H9 (cell line): ENCODE results near the gene ATP6V1B1. TPM values are rescaled to one million over a fixed set of nuclear protein-coding genes. Genes with fewer than 3 reads are reported as not detected.
A peak's percentile ranks its signal among the peaks of the same experiment; 100 is the strongest.

Experiments
- DNase-seq: peaks from one replicate; pipeline ENCODE4 v3.0.0-alpha.2; 2017
- H2AFZ ChIP-seq: one replicate; pipeline ENCODE4 v1.6.1; 2013; ENCODE audit warnings: mild to moderate bottlenecking, low read length, control low read depth, moderate library complexity
- H2AK5ac ChIP-seq: 2 replicates; pipeline ENCODE4 v1.6.1; 2013; ENCODE audit warnings: low read length, control low read depth, mixed read lengths; ENCODE audit not compliant: insufficient read length
- H2BK120ac ChIP-seq: one replicate; pipeline ENCODE4 v1.6.1; 2013; ENCODE audit warnings: low read depth, mild to moderate bottlenecking, low read length, control low read depth, inconsistent platforms; ENCODE audit not compliant: poor library complexity, severe bottlenecking
- H2BK12ac ChIP-seq: 2 replicates; pipeline ENCODE4 v1.6.1; 2013; ENCODE audit warnings: low read length, control low read depth, mixed read lengths, low read depth; ENCODE audit not compliant: insufficient read length
- H2BK15ac ChIP-seq: 2 replicates; pipeline ENCODE4 v1.6.1; 2013; ENCODE audit warnings: low read depth, low read length, control low read depth
- H2BK20ac ChIP-seq: one replicate; pipeline ENCODE4 v1.6.1; 2013; ENCODE audit warnings: low read depth, mild to moderate bottlenecking, low read length, control low read depth, inconsistent platforms; ENCODE audit not compliant: poor library complexity, severe bottlenecking
- H2BK5ac ChIP-seq: 2 replicates; pipeline ENCODE4 v1.6.1; 2013; ENCODE audit warnings: low read length, control low read depth, mixed read lengths; ENCODE audit not compliant: insufficient read length
- H3K14ac ChIP-seq: 2 replicates; pipeline ENCODE4 v1.6.1; 2013; ENCODE audit warnings: low read length, control low read depth; ENCODE audit not compliant: insufficient read depth
- H3K18ac ChIP-seq: 2 replicates; pipeline ENCODE4 v1.6.1; 2013; ENCODE audit warnings: low read depth, mild to moderate bottlenecking, mixed read lengths, low read length, control low read depth; ENCODE audit not compliant: insufficient read length
- H3K23ac ChIP-seq: 2 replicates; pipeline ENCODE4 v1.6.1; 2013; ENCODE audit warnings: low read length, control low read depth, mixed read lengths, low read depth; ENCODE audit not compliant: insufficient read length
- H3K23me2 ChIP-seq: 2 replicates; pipeline ENCODE4 v1.6.1; 2013; ENCODE audit warnings: low read depth, mild to moderate bottlenecking, mixed read lengths, low read length, control low read depth; ENCODE audit not compliant: insufficient read length, poor library complexity, severe bottlenecking
- H3K27ac ChIP-seq: 2 replicates; pipeline ENCODE4 v1.5.1; 2013; ENCODE audit warnings: low read length, control low read depth, mixed read lengths, low read depth; ENCODE audit not compliant: insufficient read length
- H3K27me3 ChIP-seq: 2 replicates; pipeline ENCODE4 v1.6.1; 2013; ENCODE audit warnings: low read length, control low read depth, inconsistent platforms; ENCODE audit not compliant: insufficient read depth
- H3K4ac ChIP-seq: 2 replicates; pipeline ENCODE4 v1.6.1; 2013; ENCODE audit warnings: low read depth, mild to moderate bottlenecking, control low read depth, inconsistent platforms, low read length, moderate library complexity
- H3K4me1 ChIP-seq: 2 replicates; pipeline ENCODE4 v1.6.1; 2013; ENCODE audit warnings: low read length, control low read depth, inconsistent platforms; ENCODE audit not compliant: insufficient read depth
- H3K4me2 ChIP-seq: 2 replicates; pipeline ENCODE4 v1.6.1; 2013; ENCODE audit warnings: low read length, control low read depth, mixed read lengths; ENCODE audit not compliant: insufficient read length, insufficient read depth
- H3K56ac ChIP-seq: 2 replicates; pipeline ENCODE4 v1.6.1; 2013; ENCODE audit warnings: low read depth, mild to moderate bottlenecking, mixed read lengths, low read length, control low read depth; ENCODE audit not compliant: insufficient read length
- H3K79me1 ChIP-seq: 2 replicates; pipeline ENCODE4 v1.6.1; 2013; ENCODE audit warnings: low read depth, mild to moderate bottlenecking, moderate library complexity, low read length, control low read depth, inconsistent platforms; ENCODE audit not compliant: insufficient read depth, poor library complexity, severe bottlenecking
- H3K79me2 ChIP-seq: 2 replicates; pipeline ENCODE4 v1.6.1; 2013; ENCODE audit warnings: low read length, control low read depth, inconsistent platforms; ENCODE audit not compliant: insufficient read depth
- H3K9ac ChIP-seq: 2 replicates; pipeline ENCODE4 v1.6.1; 2013; ENCODE audit warnings: low read length, control low read depth, mixed read lengths; ENCODE audit not compliant: insufficient read length; ENCODE audit errors: extremely low read depth
- H3K9me3 ChIP-seq: one replicate; pipeline ENCODE4 v1.6.1; 2013; ENCODE audit warnings: low read depth, low read length, inconsistent platforms; ENCODE audit not compliant: control insufficient read depth
- H3T11ph ChIP-seq: one replicate; pipeline ENCODE4 v1.6.1; 2013; ENCODE audit warnings: mild to moderate bottlenecking, low read length, control low read depth, inconsistent platforms
- H4K20me1 ChIP-seq: one replicate; pipeline ENCODE4 v1.6.1; 2013; ENCODE audit not compliant: control insufficient read depth, insufficient read length, insufficient read depth
- H4K5ac ChIP-seq: 2 replicates; pipeline ENCODE4 v1.6.1; 2013; ENCODE audit warnings: low read depth, mild to moderate bottlenecking, mixed read lengths, low read length, control low read depth; ENCODE audit not compliant: insufficient read length
- H4K8ac ChIP-seq: replicated peaks from 2 replicates; pipeline ENCODE4 v1.6.1; 2013; ENCODE audit warnings: low read length, control low read depth, mixed read lengths, low read depth; ENCODE audit not compliant: insufficient read length
- H4K91ac ChIP-seq: 2 replicates; pipeline ENCODE4 v1.6.1; 2013; ENCODE audit warnings: low read depth, mild to moderate bottlenecking, moderate library complexity, mixed read lengths, low read length, control low read depth; ENCODE audit not compliant: insufficient read length
- H3K27ac Mint-ChIP-seq, 3 experiments: 2 replicates in 2 of 3; 3 replicates in 1 of 3; pipeline ENCODE4 v1.8.0; 2020 to 2021; ENCODE audit warnings: mixed read lengths in 3 of 3, mild to moderate bottlenecking in 1 of 3, moderate library complexity in 1 of 3
- H3K27me3 Mint-ChIP-seq: 2 replicates; pipeline ENCODE4 v1.8.0; 2021; ENCODE audit warnings: low read depth, mild to moderate bottlenecking, moderate library complexity, mixed read lengths
- H3K36me3 Mint-ChIP-seq, 3 experiments: 2 replicates in 2 of 3; 3 replicates in 1 of 3; pipeline ENCODE4 v1.8.0; 2020 to 2021; ENCODE audit warnings: low read depth in 3 of 3, mixed read lengths in 3 of 3; ENCODE audit not compliant: insufficient read depth in 1 of 3
- H3K4me1 Mint-ChIP-seq, 2 experiments: 2 replicates each; pipeline ENCODE4 v1.8.0; 2020; ENCODE audit warnings: mixed read lengths in 2 of 2
- H3K4me3 Mint-ChIP-seq, 2 experiments: 2 replicates in 1 of 2; 3 replicates in 1 of 2; pipeline ENCODE4 v1.8.0; 2020 to 2021; ENCODE audit warnings: mild to moderate bottlenecking in 2 of 2, mixed read lengths in 2 of 2, moderate library complexity in 1 of 2
- H3K9me3 Mint-ChIP-seq, 2 experiments: 2 replicates in 1 of 2; 3 replicates in 1 of 2; pipeline ENCODE4 v1.8.0; 2020; ENCODE audit warnings: mild to moderate bottlenecking in 2 of 2, mixed read lengths in 2 of 2, moderate library complexity in 1 of 2
- CTCF ChIP-seq: fragments of 200-600 bp; sonication (generic); conservative IDR thresholded peaks from 3 replicates; pipeline ENCODE4 v1.8.0; 2021; ENCODE audit warnings: antibody characterized with exemption, mild to moderate bottlenecking
- WGBS: extraction: QIAGEN DNeasy Blood & Tissue Kit; methylation state at CpG from one replicate; pipeline ENCODE4 v1.1.7; 2013; ENCODE audit warnings: missing lambda C conversion rate, low lambda C conversion rate, mixed read lengths; ENCODE audit not compliant: insufficient read length; ENCODE audit errors: extremely low coverage; 5-methylcytosine and 5-hydroxymethylcytosine counted together
- total RNA-seq: library from RNA; stranded (reverse); gene quantifications from 2 replicates; pipeline ENCODE4 v1.2.1, GENCODE V29; 2021

ATP6V1B1 gene
- total RNA-seq, 1 experiment from 2014 or later, result not detected

- no peaks in the 10 kb centered on the region for H3K9me3 ChIP-seq
- Mint-ChIP-seq H3K4me1 (peaks cover 30 to 45% of the 10 kb centered on the region in 2 experiments), H3K4me3 (no peak overlapping the region), H3K27ac (no peak overlapping the region), H3K9me3 (no peaks in the 10 kb centered on the region; a peak in 1 of 5 replicates), H3K36me3 (no peaks in the 10 kb centered on the region; a peak in 1 of 7 replicates), H3K27me3 (peaks cover 92% of the 10 kb centered on the region)
- no peak overlapping the region for H4K5ac ChIP-seq
- no peaks in the 10 kb centered on the region for H4K20me1 ChIP-seq
- peak; percentile 21 for DNase-seq
- H3K56ac ChIP-seq, result no peak overlapping the region
- H4K91ac ChIP-seq, result no peak overlapping the region
- no peak overlapping the region for H2BK20ac ChIP-seq
- no peak overlapping the region for H3K18ac ChIP-seq
- no peak overlapping the region for H2AFZ ChIP-seq
- peaks cover 4% of the 10 kb centered on the region; the same call in 1 of the 2 replicates for H3K4me1 ChIP-seq
- H3K14ac ChIP-seq, result no peak overlapping the region
- no peak overlapping the region for H2BK5ac ChIP-seq
- H3K23me2 ChIP-seq, result no peaks in the 10 kb centered on the region
- H3K23ac ChIP-seq, result no peak overlapping the region
- H3K27ac ChIP-seq, result no peak overlapping the region
- no peaks in the 10 kb centered on the region for H3K79me1 ChIP-seq
- H3K9ac ChIP-seq, result no peak overlapping the region
- H3K4me2 ChIP-seq, result no peak overlapping the region
- H4K8ac ChIP-seq, result no peak overlapping the region
- H3K27me3 ChIP-seq, result peaks cover 19% of the 10 kb centered on the region; the same call in 1 of the 2 replicates
- H3K4ac ChIP-seq, result no peak overlapping the region
- H3T11ph ChIP-seq, result no peak overlapping the region
- H2BK12ac ChIP-seq, result no peak overlapping the region
- H2BK15ac ChIP-seq, result no peak overlapping the region
- H2BK120ac ChIP-seq, result no peak overlapping the region
- no peak for TF ChIP-seq CTCF
- no peak overlapping the region for H2AK5ac ChIP-seq
- no CpG with 5 or more reads among the region's 4 CpGs for WGBS
- H3K79me2 ChIP-seq, result no peaks in the 10 kb centered on the region
These were observed 8.5 kb downstream of the ATP6V1B1 start for GRCh38 chr2:70944111-70944690.
